NCI-H82 treated with DMSO at 0.1 percent for 48 hours (cell line): ENCODE data around the gene C20orf144.
"Not testable (repeated sequence)": the region's sequence is repeated elsewhere in the genome, so short reads cannot be mapped to it uniquely, and the experiment has no call there.

Experiments
- DNase-seq: peaks from one replicate; lab custom pipeline; 2025; ENCODE audit not compliant: unreplicated experiment; lab: John Stamatoyannopoulos, UW

Gene C20orf144

DNA sequence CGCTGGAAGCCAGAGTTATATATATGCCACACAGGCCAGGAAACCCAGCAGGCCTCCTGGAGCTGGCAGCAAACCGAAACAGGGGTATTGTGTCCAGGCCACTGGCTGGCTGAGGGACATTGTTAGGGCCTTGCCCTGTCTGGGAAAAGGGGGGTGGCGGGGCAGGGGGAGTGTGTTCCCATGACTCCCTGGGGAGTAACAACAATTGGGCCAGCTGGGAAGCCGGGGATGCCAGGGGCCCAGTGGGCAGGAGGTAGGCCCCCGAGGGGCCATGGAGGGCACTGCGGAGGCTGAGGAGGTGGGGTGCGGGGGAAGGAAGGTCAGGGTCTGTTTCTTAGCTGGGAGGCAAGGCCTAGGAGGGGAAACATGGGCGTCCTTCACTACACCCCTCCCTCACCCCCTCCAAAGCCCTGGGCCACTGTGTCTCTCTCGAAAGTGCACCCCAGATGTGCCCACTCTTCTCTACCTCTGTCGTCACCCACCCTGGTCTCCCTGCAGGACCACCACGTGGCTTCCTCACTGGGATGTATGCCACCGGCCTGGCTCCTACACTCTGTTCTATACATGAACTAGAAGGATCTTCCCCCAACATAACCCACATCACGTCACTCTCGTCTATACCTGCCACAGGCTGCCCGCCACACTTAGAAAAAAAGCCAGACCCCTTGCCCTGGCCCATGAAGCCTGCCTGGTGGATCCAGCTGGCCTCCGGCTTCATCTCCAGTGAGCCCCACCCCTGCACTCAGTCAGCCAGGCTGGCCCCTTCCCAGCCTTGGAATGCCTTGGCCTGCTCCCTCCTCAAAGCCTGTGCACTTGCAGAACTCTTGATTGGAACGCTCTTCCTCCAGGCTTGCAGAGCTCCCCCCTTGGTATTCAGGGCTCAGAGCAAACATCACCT is 31.9 kb downstream of the C20orf144 start:
- DNase-seq, result no peak

DNA sequence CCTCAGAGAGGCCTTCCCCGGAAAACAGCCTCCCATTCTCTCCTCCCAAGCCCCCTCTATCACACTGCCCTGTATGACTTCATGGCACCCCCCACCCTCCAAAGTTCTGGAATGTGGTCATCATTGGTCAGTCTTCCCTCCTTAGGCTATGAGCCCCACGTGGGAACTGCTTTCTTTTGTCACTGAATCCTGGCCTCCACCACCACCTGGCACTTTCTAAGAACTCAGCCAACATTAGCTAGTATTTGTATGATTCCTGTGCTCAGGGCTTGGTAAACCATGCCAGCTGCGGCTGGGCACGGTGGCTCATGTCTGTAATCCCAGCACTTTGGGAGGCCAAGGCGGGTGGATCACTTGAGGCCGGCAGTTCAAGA is 32.5 kb downstream of the C20orf144 start:
- no peak for DNase-seq

DNA sequence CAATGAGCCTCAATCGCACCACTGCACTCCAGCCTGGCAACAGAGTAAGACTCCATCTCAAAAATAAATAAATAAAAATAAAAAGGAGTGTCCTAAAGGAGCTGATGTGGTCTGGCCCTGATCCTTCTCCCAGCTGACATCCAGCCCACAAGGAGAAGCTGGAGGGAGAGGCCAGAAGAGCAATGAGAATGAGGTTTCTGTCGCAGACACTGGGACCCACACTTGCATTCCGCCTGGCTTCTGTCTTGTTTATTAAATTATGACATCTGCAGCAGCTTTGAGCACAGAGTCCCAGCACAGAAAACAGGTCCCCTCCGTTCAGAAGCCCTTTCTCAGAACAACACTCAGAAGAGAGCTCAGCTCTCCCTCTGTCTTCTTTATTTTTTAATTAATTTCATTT is 34.3 kb downstream of the C20orf144 start:
- no peak for DNase-seq

DNA sequence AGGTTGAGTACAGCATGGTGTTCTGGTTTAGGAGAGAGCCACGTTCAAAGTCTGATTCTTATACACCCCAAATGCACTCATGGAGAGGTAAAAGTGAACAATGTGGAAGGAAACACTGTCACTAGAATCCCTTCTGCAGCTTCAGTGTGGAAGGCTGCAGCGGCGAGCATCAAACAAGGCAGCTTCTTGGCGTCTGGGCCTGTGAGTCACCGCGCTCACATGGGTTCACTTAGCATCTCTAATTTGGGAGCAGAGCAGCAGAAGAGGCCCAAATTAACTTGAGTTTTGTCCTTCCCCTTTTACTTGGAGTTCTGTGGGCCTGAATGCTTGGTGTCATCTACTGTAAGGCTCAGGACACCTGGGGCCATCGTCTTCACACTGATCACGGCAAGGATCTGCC is 35.0 kb downstream of the C20orf144 start:
- DNase-seq, result no peak

DNA sequence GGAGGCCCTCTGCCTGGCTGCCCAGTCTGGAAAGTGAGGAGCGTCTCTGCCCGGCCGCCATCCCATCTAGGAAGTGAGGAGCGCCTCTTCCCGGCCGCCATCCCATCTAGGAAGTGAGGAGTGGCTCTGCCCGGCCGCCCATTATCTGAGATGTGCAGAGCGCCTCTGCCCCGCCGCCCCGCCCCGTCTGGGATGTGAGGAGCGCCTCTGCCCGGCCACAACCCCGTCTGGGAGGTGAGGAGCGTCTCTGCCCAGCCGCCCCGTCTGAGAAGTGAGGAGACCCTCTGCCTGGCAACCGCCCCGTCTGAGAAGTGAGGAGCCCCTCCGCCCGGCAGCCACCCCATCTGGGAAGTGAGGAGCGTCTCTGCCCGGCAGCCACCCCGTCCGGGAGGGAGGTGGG is 36.8 kb downstream of the C20orf144 start:
- DNase-seq, result not testable (repeated sequence)

DNA sequence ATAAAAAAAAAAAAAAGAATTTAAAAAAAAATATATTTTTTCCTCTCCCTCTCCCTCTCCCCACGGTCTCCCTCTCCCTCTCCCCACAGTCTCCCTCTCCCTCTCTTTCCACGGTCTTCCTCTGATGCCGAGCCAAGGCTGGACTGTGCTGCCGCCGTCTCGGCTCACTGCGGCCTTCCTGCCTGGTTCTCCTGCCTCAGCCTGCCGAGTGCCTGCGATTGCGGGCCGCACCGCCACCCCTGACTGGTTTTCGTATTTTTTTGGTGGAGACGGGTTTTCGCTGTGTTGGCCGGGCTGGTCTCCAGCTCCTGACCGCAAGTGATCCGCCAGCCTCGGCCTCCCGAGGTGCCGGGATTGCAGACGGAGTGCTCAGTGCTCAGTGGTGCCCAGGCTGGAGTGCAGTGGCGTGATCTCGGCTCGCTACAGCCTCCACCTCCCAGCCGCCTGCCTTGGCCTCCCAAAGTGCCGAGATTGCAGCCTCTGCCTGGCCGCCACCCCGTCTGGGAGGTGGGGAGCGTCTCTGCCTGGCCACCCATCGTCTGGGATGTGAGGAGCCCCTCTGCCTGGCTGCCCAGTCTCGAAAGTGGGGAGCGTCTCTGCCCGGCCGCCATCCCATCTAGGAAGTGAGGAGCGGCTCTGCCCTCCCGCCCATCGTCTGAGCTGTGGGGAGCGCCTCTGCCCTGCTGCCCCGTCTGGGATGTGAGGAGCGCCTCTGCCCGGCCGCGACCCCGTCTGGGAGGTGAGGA is 38.7 kb downstream of the C20orf144 start:
- DNase-seq, result not testable (repeated sequence)

DNA sequence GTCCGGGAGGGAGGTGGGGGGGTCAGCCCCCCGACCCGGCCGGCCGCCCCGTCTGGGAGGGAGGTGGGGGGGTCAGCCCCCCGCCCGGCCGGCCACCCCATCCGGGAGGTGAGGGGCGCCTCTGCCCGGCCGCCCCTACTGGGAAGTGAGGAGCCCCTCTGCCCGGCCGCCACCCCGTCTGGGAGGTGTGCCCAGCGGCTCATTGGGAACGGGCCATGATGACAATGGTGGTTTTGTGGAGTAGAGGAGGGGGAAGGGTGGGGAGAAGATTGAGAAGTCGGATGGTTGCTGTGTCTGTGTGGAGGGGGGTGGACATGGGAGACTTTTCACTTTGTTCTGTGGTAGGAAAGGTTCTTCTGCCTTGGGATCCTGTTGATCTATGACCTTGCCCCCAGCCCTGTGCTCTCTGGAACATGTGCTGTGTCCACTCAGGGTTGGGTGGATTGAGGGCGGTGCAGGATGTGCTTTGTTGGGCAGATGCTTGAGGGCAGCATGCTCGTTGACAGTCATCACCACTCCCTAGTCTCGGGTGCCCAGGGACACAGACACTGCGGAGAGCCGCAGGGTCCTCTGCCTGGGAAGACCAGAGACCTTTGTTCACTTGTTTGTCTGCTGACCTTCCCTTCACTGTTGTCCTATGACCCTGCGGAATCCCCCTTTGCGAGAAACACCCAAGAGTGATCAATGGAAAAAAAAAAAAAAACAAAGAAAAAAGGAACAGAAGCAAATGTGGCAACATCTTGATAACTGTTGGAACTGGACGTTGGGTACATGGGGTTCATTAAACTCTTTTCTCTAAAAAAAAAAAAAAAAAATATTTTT is 39.7 kb downstream of the C20orf144 start:
- no peak for DNase-seq

DNA sequence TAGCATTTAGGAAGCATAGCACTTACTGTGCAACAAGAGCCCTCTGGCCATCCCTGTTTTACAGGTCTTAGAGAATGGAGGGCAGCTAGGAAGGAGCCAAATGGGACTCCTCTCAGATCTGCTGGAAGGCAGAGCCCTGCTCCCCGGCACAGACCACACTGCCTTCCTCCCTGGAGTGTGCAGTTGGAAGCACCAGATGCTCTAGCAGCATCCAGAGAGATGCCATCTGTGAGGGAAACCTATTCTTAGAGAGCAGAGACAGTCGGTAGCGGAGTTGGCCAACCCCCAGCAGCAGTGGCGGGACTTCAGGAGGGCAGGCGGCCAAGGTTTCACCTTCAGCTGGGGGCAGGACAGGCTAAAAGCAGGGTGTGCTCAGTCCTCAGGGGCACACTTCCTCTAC is 40.7 kb downstream of the C20orf144 start:
- peak; percentile 41 for DNase-seq

DNA sequence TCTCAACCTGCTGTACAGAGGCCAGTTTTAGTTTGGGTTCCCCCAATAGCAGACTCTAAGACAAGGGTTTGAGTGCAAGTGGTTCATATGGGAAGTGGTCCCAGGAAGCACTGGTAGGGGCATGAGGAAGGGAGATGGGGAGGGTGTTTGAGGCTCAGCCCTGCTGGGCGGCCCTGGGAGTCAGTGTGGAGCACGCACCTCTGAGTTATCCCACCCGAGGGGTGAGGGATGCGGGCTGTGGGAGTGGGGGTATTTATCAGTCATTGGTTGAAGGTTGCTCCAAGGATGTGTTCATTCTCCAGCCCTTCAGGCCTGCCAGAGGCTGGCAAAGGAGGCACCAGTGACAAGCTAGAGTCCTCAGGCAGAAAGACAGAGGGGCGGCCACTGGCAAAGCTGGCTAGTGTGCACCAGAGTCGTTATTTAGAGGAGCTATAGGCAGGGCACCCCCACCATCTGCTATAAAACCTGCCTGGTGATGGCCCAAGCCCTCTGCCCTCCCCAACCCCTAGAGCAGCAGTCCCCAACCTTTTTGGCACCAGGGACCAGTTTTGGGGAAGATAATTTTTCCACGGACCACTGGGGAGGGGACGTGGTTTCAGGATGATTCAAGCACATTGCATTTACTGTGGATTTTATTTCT is 41.5 kb downstream of the C20orf144 start:
- DNase-seq, result no peak

DNA sequence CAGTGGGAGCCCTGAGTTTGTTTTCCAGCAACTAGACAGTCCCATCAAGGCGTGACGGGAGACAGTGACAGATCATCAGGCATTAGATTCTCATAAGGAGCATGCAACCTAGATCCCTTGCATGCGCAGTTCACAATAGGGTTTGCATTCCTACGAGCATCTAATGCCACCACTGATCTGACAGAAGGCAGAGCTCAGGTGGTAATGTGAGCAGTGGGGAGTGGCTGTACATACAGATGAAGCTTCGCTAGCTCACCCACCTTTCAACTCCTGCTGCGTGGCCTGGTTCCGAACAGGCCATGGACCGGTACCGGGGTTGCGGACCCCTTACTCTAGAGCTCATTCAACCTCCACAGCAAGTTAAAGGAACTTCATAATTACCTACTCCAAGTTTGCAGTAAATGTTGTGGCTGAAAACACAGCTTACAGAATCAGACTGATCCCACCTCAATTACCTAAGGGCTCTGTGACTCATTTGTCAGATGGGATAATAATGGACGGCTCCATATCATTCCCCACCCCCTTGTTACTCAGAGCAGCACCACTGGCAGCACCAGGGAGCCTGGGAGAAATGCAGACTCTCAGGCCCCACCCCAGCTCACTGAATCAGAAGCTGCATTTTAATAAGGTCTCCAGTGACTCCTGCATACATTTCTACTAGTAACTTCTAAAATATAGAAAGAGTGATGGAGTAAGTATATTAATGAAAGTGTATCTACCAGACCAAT is 42.2 kb downstream of the C20orf144 start:
- no peak for DNase-seq

DNA sequence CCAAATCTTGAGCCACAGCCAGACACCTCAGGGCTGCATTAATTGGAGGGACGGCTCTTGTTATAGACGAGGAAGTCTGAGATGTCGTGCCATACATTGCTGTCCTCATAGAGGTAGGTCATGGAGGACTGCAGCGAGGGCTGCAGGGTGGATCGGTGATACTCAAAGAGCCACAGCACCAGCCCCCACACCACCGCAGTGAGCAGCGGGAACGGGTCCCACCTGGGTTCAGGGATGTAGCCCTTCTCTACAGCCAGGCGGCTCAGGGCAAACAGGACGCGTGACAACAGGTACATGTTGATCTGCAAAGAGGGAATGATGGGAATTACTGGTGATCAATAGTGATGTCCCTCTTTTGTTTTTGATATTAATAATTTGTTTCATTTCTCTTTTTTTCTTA is 45.5 kb downstream of the C20orf144 start:
- no peak for DNase-seq

DNA sequence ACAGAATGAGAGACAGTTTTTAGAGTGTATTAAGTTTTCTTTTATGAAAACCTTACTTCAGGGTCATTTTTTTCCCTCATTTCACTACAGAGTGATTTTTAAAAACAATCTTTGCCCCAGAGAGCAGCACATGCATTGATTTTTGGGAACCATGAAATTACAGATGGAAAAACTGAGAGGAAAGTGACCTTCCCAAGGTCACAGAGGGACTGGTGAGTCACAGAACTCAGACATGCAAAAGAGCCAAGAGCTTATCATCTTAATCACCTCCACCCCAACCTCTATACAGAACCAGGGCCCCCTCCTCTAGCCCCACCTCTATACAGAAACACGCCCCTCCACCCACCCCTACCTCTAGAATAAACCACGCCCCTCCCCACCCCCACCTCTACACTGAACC is 47.3 kb downstream of the C20orf144 start:
- no peak for DNase-seq

DNA sequence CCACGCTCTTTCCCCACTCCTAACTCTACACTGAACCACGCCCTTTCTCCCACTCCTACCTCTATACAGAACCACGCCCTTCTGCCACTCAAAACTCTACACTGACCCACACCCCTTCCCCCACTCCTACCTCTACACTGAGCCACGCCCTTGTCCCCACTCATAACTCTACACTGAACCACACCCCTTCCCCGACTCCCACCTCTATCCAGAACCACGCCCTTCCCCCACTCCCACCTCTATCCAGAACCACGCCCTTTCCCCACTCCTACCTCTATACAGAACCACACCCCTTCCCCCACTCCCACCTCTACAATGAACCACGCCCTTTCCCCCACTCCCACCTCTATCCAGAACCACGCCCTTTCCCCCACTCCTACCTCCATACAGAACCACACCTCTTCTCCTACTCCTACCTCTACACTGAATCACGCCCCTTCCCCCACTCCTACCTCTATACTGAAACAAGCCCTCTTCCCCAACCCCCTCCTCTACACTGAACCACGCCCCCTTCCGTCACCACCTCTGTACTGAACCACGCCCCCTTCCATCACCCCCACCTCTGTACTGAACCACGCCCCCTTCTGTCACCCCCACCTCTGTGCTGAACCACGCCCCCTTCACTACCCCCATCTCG is 47.9 kb downstream of the C20orf144 start:
- no peak for DNase-seq

DNA sequence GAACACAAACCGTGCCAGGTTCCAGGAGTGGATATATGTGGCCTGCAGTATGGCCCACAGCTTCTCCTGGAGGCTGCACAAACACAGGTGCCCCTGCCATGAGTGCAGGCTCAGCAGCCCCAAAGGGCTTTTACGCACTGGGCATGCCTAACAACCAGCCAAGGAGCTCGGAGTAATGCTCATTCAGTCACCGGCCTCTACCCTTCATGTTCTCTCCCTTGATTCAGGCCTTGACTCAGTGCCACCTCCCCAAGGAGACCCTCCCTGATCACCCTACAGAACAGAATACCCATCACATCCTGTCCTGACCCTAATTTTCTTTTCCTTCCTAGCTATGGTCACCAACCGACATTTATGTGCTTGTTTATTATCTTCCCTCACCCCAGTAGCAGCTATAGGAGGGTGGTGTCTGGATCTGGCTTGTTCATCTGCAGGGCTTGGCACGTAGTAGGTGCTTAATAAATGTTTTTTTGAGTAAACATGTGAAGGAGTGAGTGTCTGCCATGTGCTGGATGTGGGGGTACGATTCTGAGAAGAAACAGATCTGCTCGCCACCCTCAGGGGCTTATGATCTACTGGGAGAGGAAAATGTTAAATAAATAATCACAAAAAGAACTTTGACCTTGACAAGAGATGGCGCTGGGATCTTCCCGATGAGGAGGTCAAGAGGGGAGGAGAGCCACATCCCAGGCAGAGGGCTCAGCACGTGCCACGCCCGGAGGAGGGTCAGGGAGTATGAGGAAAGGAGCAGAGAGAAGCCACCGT is 48.7 kb downstream of the C20orf144 start:
- DNase-seq, result no peak

DNA sequence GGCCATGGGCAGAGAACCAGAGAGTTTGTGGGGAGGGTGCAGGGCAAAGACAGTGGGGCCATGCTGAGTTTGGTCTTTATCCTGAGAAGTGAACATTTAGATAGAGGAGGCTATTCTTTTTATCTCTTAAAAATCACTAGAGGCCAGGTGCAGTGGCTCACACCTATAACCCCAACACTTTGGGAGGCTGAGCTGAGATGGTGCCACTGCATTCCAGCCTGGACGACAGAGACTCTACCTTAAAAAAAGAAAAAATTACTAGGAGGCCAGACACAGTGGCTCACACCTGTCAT is 49.3 kb downstream of the C20orf144 start:
- no peak for DNase-seq
